Measurements from ENCODE around the gene PSMA2.
"Not testable (repeated sequence)": the region's sequence is repeated elsewhere in the genome, so short reads cannot be mapped to it uniquely, and the experiment has no call there.

Gene PSMA2

GRCh38 chr7:42886893-42887505 lies 45.0 kb downstream of the PSMA2 start:
- Histone ChIP-seq H3K4me2 (ENCODE audit: low read length, poor library complexity, severe bottlenecking) (no peak overlapping the region), H2AK5ac (ENCODE audit: low read length, severe bottlenecking) (no peak overlapping the region)

GRCh38 chr7:42886129-42886528 lies 45.8 kb downstream of the PSMA2 start:
- H3K23ac ChIP-seq (ENCODE audit: low read length in 2 of 2) = no peak overlapping the region
- H3K27me3 ChIP-seq (ENCODE audit: control insufficient read depth in 1 of 2, insufficient read depth in 1 of 2, low read length in 2 of 2) = no peaks in the 10 kb centered on the region
- H3K36me3 ChIP-seq (ENCODE audit: control insufficient read depth in 1 of 2, insufficient read depth in 2 of 2, low read depth in 1 of 2, low read length in 2 of 2) = peaks cover 0 to 3% of the 10 kb centered on the region in 2 experiments
- no peaks in the 10 kb centered on the region for H3K9me3 ChIP-seq (ENCODE audit: control insufficient read depth, low read length)
- DNase-seq = peak; percentile 33
- H2AFZ ChIP-seq (ENCODE audit: low read depth, low read length) = no peak overlapping the region
- no peak overlapping the region for H3K4ac ChIP-seq (ENCODE audit: low read depth in 1 of 2, low read length in 2 of 2)
- H2BK12ac ChIP-seq (ENCODE audit: low read length in 2 of 2) = no peak overlapping the region
- peaks cover 24% of the 10 kb centered on the region for H3K4me1 ChIP-seq (ENCODE audit: control insufficient read depth, insufficient read depth, low read depth, low read length)
- H4K8ac ChIP-seq (ENCODE audit: low read length) = no peak overlapping the region
- no peak overlapping the region for H2BK15ac ChIP-seq (ENCODE audit: low read depth, poor library complexity, severe bottlenecking)
- H3K4me2 ChIP-seq (ENCODE audit: low read length, poor library complexity, severe bottlenecking) = no peak overlapping the region
- H3K79me1 ChIP-seq (replicated peaks; ENCODE audit: low read length, poor library complexity, severe bottlenecking) = peaks cover 9% of the 10 kb centered on the region
- WGBS = no CpG with 5 or more reads among the region's 2 CpGs
- H3K18ac ChIP-seq (ENCODE audit: low read depth in 1 of 2, low read length in 2 of 2) = no peak overlapping the region
- H4K91ac ChIP-seq (ENCODE audit: low read length) = no peak overlapping the region
- no peak overlapping the region for H3K14ac ChIP-seq (ENCODE audit: low read length in 2 of 2)
- no peak overlapping the region for H3K4me3 ChIP-seq (ENCODE audit: insufficient read depth in 1 of 2, low read depth in 1 of 2, low read length in 2 of 2)
- H3K27ac ChIP-seq (ENCODE audit: low read length, poor library complexity, severe bottlenecking) = no peak overlapping the region
- H3K9ac ChIP-seq (ENCODE audit: low read length) = no peak overlapping the region
- H2AK5ac ChIP-seq (ENCODE audit: low read length, severe bottlenecking) = no peak overlapping the region
- no peak overlapping the region for H2BK5ac ChIP-seq (ENCODE audit: low read depth, low read length, poor library complexity, severe bottlenecking)
- no peak overlapping the region for H2BK120ac ChIP-seq (ENCODE audit: low read depth, low read length)

More at GRCh38 chr7:42886893-42887505, 45.0 kb downstream of the PSMA2 start:
- Histone ChIP-seq H2BK120ac (ENCODE audit: low read depth, low read length) (no peak overlapping the region), H3K9me3 (ENCODE audit: control insufficient read depth, low read length) (no peaks in the 10 kb centered on the region), H3K18ac (ENCODE audit: low read depth in 1 of 2, low read length in 2 of 2) (no peak overlapping the region), H3K79me1 (replicated peaks; ENCODE audit: low read length, poor library complexity, severe bottlenecking) (peaks cover 13% of the 10 kb centered on the region), H3K36me3 (ENCODE audit: control insufficient read depth in 1 of 2, insufficient read depth in 2 of 2, low read depth in 1 of 2, low read length in 2 of 2) (peaks cover 0 to 3% of the 10 kb centered on the region in 2 experiments), H4K91ac (ENCODE audit: low read length) (no peak overlapping the region), H2BK12ac (ENCODE audit: low read length in 2 of 2) (no peak overlapping the region), H2AFZ (ENCODE audit: low read depth, low read length) (no peak overlapping the region), H3K14ac (ENCODE audit: low read length in 2 of 2) (no peak overlapping the region), H3K27ac (ENCODE audit: low read length, poor library complexity, severe bottlenecking) (no peak overlapping the region), H4K8ac (ENCODE audit: low read length) (no peak overlapping the region), H2BK5ac (ENCODE audit: low read depth, low read length, poor library complexity, severe bottlenecking) (no peak overlapping the region), H3K4me1 (ENCODE audit: control insufficient read depth, insufficient read depth, low read depth, low read length) (peaks cover 24% of the 10 kb centered on the region), H3K23ac (ENCODE audit: low read length in 2 of 2) (no peak overlapping the region), H2BK15ac (ENCODE audit: low read depth, poor library complexity, severe bottlenecking) (no peak overlapping the region), H3K9ac (ENCODE audit: low read length) (no peak overlapping the region), H3K4me3 (ENCODE audit: insufficient read depth in 1 of 2, low read depth in 1 of 2, low read length in 2 of 2) (no peak overlapping the region), H3K4ac (ENCODE audit: low read depth in 1 of 2, low read length in 2 of 2) (no peak overlapping the region), H3K27me3 (ENCODE audit: control insufficient read depth in 1 of 2, insufficient read depth in 1 of 2, low read length in 2 of 2) (no peaks in the 10 kb centered on the region)
- no peak for DNase-seq

GRCh38 chr7:42885183-42885582 lies 46.8 kb downstream of the PSMA2 start:
- H3K79me1 ChIP-seq (replicated peaks; ENCODE audit: low read length, poor library complexity, severe bottlenecking); H3K36me3 ChIP-seq (ENCODE audit: control insufficient read depth in 1 of 2, insufficient read depth in 2 of 2, low read depth in 1 of 2, low read length in 2 of 2); H3K9ac ChIP-seq (ENCODE audit: low read length); H3K27ac ChIP-seq (ENCODE audit: low read length, poor library complexity, severe bottlenecking); H4K91ac ChIP-seq (ENCODE audit: low read length); H3K4me2 ChIP-seq (ENCODE audit: low read length, poor library complexity, severe bottlenecking); H3K14ac ChIP-seq (ENCODE audit: low read length in 2 of 2); H3K23ac ChIP-seq (ENCODE audit: low read length in 2 of 2); H3K4me3 ChIP-seq (ENCODE audit: insufficient read depth in 1 of 2, low read depth in 1 of 2, low read length in 2 of 2); H2BK12ac ChIP-seq (ENCODE audit: low read length in 2 of 2); H3K4ac ChIP-seq (ENCODE audit: low read depth in 1 of 2, low read length in 2 of 2); H4K8ac ChIP-seq (ENCODE audit: low read length); H2BK5ac ChIP-seq (ENCODE audit: low read depth, low read length, poor library complexity, severe bottlenecking); DNase-seq; H3K9me3 ChIP-seq (ENCODE audit: control insufficient read depth, low read length); H2BK120ac ChIP-seq (ENCODE audit: low read depth, low read length); H3K18ac ChIP-seq (ENCODE audit: low read depth in 1 of 2, low read length in 2 of 2); H2AFZ ChIP-seq (ENCODE audit: low read depth, low read length); H3K27me3 ChIP-seq (ENCODE audit: control insufficient read depth in 1 of 2, insufficient read depth in 1 of 2, low read length in 2 of 2); H2BK15ac ChIP-seq (ENCODE audit: low read depth, poor library complexity, severe bottlenecking): not testable (repeated sequence)
- Histone ChIP-seq H3K4me1 (ENCODE audit: control insufficient read depth, insufficient read depth, low read depth, low read length) (peaks cover 24% of the 10 kb centered on the region), H2AK5ac (ENCODE audit: low read length, severe bottlenecking) (peak overlapping the region; percentile 51)
- WGBS = 93% methylated on average over 6 of the region's 8 CpGs

- Histone ChIP-seq H4K8ac (ENCODE audit: low read length) (peak overlapping the region; percentile 36), H2BK120ac (ENCODE audit: low read depth, low read length) (no peak overlapping the region), H3K4me3 (ENCODE audit: insufficient read depth in 1 of 2, low read depth in 1 of 2, low read length in 2 of 2) (no peak overlapping the region), H3K36me3 (ENCODE audit: control insufficient read depth in 1 of 2, insufficient read depth in 2 of 2, low read depth in 1 of 2, low read length in 2 of 2) (peaks cover 0 to 3% of the 10 kb centered on the region in 2 experiments), H3K23ac (ENCODE audit: low read length in 2 of 2) (no peak overlapping the region), H3K4me2 (ENCODE audit: low read length, poor library complexity, severe bottlenecking) (no peak overlapping the region), H3K9ac (ENCODE audit: low read length) (no peak overlapping the region), H2AFZ (ENCODE audit: low read depth, low read length) (no peak overlapping the region), H3K27ac (ENCODE audit: low read length, poor library complexity, severe bottlenecking) (peak overlapping the region; percentile 56), H2BK5ac (ENCODE audit: low read depth, low read length, poor library complexity, severe bottlenecking) (peak overlapping the region; percentile 20), H3K4me1 (ENCODE audit: control insufficient read depth, insufficient read depth, low read depth, low read length) (peaks cover 24% of the 10 kb centered on the region), H4K91ac (ENCODE audit: low read length) (no peak overlapping the region), H2BK12ac (ENCODE audit: low read length in 2 of 2) (no peak overlapping the region), H3K4ac (ENCODE audit: low read depth in 1 of 2, low read length in 2 of 2) (no peak overlapping the region), H2AK5ac (ENCODE audit: low read length, severe bottlenecking) (peak overlapping the region; percentile 78), H3K9me3 (ENCODE audit: control insufficient read depth, low read length) (no peaks in the 10 kb centered on the region), H3K18ac (ENCODE audit: low read depth in 1 of 2, low read length in 2 of 2) (no peak overlapping the region), H3K27me3 (ENCODE audit: control insufficient read depth in 1 of 2, insufficient read depth in 1 of 2, low read length in 2 of 2) (no peaks in the 10 kb centered on the region), H3K14ac (ENCODE audit: low read length in 2 of 2) (no peak overlapping the region), H3K79me1 (replicated peaks; ENCODE audit: low read length, poor library complexity, severe bottlenecking) (peaks cover 5% of the 10 kb centered on the region), H2BK15ac (ENCODE audit: low read depth, poor library complexity, severe bottlenecking) (no peak overlapping the region)
- WGBS = 93% methylated on average over 6 of the region's 6 CpGs
- DNase-seq = no peak
Observed at GRCh38 chr7:42883950-42884349, 48.0 kb downstream of the PSMA2 start.
